ENCODE results near the gene MICALL1.
"Not testable (repeated sequence)": the region's sequence is repeated elsewhere in the genome, so short reads cannot be mapped to it uniquely, and the experiment has no call there.

MICALL1 gene

DNA sequence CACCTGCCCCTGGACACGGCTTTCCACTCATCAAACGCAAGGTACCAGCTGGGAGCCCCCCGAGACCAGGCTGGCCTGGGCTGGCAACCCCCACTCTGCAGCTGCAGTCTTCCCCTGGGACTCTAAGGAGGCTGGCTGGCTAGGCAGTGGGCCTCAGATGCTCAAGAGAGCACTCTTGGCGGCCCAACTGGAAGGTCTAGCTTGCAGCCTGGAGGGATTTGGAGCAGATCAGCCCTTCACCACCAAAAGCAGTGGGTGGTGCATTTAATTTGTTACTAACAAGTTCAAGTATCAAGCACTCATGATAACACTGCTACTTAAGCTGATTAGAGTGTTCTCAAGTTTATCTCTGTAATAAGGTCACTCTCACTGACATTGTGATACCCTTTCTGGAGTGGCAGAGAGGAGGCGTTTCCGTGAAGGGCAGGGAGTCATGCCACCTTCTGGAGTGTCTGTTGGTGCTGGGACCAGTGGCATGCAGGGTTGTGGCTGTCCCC is 25.8 kb downstream of the MICALL1 start:
- DNase-seq, result no peak

DNA sequence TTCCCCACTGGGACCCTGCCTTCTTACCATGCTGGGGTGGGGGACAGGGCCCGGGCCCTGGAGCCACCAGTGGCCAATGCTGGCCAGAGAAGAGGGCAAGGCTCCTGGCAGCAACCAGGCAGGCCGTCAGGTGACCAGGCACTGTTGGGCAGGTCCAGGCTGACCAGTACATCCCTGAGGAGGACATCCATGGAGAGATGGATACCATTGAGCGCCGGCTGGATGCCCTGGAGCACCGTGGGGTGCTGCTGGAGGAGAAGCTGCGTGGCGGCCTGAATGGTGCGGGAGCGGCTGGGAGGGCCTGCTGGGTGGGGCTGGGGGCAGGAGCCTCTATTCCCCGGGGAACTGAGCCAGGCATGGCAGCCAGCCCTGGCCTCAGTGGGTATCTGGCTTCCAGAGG is 26.3 kb downstream of the MICALL1 start:
- DNase-seq, result no peak

DNA sequence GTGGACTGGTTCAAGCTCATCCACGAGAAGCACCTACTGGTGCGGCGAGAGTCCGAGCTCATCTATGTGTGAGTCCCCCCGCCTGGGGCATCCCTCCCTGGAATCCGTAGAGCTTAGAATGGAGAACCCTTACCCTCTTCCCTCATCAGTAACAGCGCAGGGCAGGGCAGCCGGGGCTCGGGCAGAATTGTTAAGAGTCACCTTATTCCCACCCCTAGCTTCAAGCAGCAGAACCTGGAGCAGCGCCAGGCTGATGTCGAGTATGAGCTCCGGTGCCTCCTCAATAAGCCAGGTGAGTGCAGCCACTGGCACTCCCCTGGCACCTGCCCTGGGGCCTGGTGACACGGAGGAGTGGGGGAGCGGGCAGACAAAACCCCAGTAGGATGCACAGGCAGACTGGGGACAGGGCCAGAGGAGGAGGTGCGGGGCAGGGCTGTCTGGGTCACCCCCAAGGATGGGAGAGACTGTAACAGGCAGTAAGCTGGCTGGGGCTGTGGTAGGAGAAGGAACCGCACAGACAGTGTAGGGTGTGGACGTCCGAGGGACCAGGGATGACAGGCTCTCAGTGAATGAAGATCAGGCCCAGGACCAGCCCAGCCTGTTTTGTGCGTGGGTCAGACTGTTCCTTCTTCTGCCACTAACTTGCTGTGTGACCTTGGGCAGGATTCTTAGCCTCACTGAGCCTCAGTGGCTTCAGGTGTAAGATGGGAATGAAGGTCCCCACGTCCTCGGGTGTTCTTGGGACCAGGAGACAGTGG is 26.9 kb downstream of the MICALL1 start:
- no peak for DNase-seq

DNA sequence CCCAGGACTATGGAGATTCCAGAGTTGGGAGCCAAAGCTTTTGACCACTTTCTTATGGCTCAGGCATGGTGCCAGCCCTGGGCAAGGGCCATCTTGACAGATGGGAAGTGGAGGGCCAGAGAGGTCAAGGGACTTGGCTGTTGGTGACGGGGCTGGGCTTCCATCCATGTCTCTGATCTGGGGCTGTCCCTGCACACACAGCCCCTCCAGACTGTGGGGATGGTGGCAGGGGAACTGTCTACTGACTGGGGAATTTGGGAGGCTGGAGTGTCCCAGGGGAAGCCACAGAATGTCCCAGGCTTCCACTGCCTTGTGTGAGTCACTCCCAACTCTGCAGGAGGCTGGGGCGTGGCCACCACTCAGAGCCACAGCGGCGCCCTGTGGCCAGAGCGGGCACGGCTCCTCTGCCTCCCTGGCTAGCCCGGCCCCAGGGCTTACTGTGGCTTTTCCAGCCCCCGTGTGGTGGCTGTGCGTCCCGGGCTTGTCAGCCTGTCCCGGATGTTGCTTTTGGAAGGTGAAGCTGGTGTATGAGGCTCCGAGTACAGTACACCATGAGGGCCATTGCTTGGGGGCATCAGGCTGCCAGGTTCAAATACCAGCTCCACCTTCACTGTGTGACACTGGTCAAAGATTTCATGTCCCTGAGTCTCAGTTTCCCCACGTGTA is 27.7 kb downstream of the MICALL1 start:
- peak; percentile 84 for DNase-seq

DNA sequence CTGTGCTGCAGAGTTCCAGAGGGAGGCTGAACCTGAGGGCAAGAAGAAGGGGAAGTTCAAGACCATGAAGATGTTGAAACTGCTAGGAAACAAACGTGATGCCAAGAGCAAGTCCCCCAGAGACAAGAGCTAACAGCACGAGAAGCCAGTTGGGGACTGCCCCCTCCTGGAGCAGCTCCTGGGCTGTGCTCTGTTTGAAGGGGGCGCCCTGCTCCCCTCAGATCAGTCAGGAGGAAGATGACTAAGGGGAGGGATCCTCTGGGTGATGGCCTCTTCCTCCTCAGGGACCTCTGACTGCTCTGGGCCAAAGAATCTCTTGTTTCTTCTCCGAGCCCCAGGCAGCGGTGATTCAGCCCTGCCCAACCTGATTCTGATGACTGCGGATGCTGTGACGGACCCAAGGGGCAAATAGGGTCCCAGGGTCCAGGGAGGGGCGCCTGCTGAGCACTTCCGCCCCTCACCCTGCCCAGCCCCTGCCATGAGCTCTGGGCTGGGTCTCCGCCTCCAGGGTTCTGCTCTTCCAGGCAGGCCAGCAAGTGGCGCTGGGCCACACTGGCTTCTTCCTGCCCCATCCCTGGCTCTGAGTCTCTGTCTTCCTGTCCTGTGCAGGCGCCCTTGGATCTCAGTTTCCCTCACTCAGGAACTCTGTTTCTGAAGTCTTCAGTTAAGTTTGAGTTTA is 34.7 kb downstream of the MICALL1 start:
- DNase-seq, result no peak

DNA sequence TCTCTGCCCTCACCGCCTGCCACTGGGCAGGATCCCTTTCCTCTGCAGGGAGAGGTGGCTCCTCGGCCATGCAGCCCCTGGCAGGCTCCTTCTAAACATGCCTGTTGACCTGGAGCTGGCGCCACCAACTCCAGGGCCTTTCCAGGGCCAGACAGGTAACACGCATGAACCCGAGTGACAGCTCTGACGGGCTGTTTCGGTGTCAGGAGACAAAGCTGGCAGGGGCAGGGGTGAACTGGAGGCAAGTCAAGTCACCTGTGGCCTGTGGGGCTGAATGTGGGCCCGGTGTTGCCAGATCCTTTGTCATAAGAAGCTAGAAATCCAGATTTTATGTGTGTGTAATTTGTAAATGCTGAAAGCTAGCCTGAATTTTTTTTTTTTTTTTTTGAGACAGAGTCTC is 36.0 kb downstream of the MICALL1 start:
- no peak for DNase-seq

DNA sequence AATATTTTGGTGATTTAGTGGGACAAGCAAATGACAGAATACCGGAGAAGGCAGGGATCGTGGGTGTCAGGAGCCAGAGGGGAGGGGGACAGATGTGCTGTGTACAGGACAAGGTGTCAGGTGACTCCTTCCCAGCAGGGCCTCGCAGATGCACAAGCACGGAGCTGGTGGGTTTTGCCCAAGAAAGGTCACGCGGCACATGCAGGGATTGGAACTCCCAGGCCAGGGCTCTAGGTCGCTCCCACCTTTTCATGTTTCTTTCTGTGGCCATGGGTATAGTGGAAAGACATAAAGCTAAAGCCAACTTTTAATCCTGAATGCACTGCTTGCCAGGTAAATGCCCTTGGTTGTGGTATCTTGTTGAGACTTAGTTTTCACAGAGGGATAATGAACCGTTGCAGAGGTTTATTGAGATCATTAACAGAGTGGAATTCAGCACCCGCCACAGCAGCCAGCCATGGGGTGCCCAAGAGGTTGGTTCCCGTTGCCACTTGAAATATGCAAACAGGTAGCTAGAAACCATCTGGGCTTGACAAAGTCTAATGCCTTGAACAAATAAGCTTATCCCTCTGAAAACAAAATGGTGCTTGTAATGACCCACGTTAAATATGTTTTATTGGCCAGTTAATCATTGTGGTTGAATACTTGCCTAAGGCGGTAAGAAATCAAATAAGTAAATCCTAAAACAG is 37.2 kb downstream of the MICALL1 start:
- DNase-seq, result no peak

DNA sequence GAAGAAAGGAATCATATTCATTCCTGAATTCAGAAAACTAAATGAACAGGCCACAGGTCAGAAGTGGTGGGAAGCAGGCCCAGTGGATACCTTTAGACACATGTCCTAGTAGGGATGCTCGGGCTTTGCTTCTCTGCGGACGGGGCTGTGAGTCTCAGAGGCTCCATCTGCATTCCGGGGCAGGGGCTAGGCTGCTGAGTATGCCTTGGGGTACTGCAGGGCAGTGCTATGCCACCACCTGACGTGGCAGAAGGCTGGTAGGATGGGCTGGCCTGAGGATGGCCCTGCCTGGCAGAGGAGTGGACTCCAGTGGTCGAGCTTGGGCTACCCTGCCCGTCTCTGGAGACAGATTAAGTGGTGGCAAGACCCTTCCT is 37.7 kb downstream of the MICALL1 start:
- no peak for DNase-seq

DNA sequence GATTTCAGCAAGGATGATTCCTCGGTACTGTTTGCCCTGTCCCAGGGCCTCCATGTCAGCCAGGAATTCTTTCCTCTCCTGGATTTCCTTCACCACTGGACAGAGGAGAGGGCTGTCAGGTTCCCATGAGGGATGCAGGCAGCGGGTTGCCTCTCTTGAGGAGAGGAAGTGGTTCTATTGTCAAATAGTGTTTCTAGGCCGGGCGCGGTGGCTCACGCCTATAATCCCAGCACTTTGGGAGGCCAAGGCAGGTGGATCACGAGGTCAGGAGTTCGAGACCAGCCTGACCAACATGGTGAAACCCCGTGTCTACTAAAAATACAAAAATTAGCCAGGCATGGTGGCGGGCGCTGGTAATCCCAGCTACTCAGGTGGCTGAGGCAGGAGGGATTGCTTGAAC is 38.3 kb downstream of the MICALL1 start:
- DNase-seq, result not testable (repeated sequence)

DNA sequence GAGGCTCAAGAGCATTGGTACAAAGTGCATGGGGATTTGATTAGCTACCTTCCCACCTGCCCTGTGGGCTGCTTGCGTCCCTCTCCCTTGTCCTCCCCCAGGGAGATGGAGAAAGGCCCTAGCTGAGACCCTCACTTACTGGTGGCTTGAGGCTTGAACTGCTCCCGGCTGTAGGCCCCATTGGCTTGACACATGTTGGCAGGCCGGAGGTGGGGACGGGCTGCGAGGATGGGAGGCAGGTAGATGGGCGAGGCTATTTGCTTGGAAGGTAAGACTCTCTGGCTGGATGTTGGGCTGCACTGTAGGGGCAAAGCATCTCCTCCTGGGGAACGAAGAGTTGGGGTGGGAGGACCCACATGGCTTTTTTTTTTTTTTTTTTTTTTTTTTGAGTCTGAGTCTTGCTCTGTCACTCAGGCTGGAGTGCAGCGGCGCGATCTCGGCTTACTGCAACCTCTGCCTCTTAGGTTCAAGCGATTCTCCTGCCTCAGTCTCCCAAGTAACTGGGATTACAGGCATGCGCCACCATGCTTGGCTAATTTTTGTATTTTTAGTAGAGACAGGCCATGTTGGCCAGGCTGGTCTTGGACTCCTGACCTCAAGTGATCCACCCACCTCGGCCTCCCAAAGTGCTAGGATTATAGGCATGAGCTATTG is 41.2 kb downstream of the MICALL1 start:
- not testable (repeated sequence) for DNase-seq

DNA sequence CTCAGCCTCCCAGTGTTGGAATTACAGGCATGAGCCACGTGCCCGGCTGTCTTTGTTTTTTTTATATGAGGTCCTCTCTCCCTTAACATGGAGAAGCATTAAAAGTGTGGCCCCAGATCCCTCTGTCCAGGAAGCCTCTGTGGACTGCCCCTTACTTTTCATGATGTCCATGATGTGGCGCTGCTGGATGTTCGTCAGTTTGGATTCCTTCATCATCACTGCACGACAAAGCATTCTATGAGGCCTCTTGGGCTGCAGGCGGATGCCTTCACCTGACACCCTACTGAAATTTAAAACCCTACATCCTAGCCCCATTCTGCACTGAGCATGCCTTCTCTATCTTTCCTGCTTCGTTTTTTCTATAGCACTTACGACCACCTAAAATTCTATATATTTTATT is 45.2 kb downstream of the MICALL1 start:
- DNase-seq, result no peak

DNA sequence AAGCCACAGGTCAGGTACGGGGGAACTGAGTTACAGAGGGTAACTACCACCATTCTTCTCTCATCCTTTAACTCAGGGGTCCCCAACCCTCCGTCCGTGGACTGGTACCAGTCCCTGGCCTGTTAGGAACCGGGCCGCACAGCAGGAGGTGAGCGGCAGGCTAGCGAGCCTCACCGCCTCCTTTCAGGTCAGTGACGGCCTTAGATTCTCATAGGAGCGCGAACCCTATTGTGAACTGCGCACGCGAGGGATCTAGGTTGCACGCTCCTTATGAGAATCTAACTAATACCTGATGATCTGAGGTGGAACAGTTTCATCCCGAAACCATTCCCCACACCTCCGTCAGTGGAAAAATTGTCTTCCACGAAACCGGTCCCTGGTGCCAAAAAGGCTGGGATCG is 46.5 kb downstream of the MICALL1 start:
- not testable (repeated sequence) for DNase-seq

DNA sequence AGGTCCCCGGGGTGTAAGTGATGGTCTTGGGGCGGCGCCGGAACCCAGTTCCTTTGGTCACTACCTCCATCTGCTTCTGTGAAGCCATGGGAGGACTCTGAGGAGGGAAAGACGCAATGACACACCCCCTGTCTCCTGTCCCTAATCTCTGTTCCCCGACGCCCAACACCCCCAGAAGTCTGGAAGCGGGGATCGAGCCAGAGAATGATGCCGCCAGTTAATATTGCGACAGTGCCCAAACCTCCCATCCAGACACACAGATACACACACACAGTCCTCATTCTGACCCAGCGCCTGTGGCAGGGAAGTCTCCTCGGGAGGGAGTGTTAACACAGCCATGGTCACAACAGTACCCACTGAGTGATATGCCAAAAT is 47.0 kb downstream of the MICALL1 start:
- no peak for DNase-seq

DNA sequence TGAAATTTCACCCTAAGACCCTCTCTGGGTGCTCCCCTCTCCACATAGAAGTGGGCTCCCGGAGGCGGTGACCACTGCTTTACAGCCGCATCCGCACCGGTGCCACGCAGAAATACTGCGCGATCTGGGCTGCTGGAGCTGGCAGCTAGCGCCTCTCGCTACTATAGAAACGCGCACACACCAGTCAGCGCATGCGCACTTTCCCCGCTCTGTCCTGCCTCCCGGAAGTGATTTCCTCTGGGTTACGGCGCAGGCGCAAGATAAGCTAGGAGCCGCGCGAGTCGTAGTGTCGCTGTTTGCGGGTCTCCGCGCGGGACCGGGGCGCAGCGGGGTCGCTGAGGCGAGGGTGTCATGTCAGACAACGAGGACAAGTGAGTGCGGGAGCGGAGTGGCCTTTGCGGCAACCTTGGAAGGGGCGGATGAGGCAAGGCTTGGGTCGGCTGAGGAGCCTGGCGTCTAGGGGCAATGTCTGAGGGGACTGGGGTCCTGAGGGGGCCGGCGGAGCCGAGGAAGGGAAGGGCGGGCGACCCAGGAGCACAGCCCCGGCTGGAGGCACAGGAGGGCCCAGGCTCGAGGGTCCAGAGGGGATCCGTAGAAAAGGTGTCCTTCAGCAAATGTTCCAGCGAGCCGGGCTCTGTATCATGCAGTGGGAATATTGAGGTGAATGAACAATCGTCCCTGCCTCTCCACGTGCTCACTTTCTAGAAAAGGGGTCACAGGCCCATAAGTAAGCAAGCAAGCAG is 47.5 kb downstream of the MICALL1 start, which contains the start of the genes C22orf23 and POLR2F:
C22orf23 (minus strand) TSS at position 165 of the 743 bp plus-strand sequence. CDS start 452 bp downstream, outside the sequence.
POLR2F (plus strand) TSS at position 263 of the 743 bp plus-strand sequence; CDS start at position 352, 89 bp downstream.
- DNase-seq, result peak; percentile 95

DNA sequence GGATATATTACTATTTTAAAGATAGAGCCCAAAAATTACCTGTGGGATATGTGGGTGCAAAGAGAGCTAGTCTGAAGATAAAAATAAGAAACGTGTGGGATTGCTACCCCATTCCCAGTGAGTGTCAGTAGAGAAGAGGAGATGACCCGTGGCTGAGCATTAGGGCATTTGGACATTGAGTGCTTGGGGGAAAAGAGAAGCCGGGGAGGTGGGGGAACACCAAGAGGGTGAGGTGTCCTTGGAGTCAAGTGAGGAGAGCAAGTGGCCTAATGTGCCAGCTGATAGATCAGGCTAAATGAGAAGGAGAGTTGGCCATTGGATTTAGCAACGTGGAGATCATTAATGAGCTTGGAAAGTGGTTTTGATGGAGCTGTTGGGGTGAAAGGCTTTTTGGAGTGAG is 48.6 kb downstream of the MICALL1 start:
- DNase-seq, result no peak

DNA sequence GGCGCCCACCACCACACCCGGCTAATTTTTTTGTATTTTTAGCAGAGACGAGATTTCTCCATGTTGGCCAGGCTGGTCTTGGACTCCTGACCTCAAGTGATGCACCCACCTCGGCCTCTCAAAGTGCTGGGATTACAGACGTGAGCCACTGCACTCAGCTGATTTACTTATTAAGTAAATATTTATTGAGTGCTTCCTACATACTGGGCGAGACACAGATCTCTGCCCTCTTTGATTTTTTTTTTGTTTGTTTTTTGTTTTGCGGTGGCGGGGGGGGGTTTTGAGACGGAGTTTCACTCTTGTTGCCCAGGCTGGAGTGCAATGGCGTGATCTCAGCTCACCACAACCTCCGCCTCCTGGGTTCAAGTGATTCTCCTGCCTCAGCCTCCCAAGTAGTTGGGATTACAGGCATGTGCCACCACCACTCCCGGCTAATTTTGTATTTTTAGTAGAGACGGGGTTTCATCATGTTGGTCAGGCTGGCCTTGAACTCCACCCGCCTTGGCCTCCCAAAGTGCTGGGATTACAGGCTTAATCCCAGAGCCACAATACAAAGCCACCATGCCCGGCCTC is 49.8 kb downstream of the MICALL1 start:
- DNase-seq, result not testable (repeated sequence)

DNA sequence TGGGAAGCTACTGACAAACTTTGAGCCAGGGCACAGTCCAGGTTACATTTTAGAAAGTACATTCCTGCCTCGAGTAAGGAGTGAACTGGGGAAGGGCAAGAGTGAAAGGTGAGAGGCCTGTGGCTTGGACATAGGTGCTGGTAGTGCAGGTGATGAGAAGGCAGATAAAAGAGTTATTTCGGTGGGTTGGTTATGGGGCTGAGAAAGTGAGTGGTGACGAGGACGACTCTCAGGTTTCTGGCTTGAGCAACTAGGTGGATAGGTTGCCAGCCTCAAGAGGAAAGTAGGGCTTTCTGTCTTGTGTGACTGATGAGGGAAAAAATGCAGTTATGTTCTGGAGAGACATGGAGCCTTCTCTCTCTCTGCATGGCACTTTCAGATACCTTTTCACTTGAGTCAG is 51.1 kb downstream of the MICALL1 start:
- DNase-seq, result no peak

DNA sequence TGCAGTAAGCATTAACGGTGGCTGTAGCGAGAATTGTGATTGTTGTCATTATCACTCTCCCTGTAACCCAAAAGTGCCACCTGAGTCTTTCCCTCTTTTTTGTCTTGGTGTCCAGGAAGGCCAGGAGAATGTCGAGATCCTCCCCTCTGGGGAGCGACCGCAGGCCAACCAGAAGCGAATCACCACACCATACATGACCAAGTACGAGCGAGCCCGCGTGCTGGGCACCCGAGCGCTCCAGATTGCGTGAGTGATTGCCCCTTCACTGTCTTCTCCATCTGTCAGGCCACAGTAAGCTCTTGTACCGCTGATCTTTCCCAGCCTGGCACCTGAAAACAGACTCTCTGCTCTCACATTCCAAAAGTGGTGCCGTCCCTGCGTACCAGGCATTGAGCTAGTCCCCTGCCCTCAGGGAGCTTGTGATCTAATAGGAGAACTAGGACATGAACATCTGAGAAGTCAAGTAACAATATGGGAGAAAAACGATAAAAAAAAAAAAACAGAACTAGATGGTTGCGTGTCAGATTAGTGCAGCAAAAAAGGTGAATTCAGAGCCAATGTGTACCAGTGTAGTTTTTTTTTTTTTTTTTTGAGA is 53.2 kb downstream of the MICALL1 start:
- DNase-seq, result no peak

DNA sequence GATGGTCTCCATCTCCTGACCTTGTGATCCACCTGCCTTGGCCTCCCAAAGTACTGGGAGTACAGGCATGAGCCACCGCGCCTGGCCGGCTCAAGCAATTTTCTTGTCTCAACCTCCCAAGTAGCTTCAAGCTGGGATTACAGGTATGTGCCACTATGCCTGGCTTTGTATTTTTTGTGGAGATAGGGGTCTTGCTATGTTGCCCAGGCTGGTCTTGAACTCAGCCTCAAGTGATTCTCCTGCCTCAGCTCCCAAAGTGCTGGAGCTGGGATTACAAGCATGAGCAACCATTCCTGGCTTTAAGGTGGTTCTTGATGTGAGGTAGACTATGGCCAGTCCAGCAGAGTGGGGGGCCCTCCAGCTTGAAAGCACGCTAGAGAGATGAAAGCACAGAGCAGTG is 55.0 kb downstream of the MICALL1 start:
- no peak for DNase-seq

DNA sequence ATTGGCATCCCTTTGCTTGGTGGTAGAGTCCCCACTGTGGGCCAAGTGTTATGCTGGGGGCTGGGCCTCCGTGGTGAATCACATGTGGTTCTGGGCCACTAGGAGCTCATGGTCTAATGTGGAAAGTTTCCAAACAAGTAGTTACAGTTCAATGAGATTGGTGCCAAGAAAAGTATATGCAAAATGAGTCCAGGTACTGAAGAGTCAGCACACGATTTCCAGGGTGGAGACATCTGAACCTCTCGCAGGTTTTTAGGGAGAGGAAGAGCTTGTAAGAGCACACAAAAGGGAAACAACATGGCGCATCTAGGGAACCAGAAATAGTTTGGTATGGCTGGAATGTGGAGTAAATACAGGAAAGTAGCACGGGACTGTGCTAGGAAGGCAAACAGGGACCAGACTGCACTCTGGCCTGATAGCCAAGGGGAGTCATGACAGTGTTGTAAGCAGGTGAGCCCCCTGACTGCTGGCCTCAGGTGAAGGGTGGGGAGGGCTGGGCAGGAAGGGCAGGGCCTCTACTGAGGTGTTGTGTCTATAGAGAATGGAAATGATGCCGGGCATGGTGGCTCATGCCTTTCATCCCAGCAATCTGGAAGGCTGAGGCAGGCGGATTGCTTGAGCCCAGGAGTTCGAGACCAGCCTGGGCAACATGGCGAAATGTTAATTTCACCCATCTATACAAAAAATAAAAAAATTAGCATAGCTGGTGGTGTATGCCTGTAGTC is 60.0 kb downstream of the MICALL1 start:
- no peak for DNase-seq
